Activated CD4-positive, alpha-beta T cell treated with anti-CD3 and anti-CD28 coated beads for 36 hours (primary cell): ENCODE data around the gene LRRC63. TPM values are rescaled to one million over a fixed set of nuclear protein-coding genes. Genes with fewer than 3 reads are reported as not detected.
"Not testable (repeated sequence)": the region's sequence is repeated elsewhere in the genome, so short reads cannot be mapped to it uniquely, and the experiment has no call there.

Source experiments
- ATAC-seq: fragments of 200-7000 bp; cut with Tn5 transposase; one replicate; pipeline ENCODE4 v1.10.0; 2021; ENCODE audit warnings: mild to moderate bottlenecking, moderate library complexity
- CTCF ChIA-PET: fragments of 350-600 bp; sonication (Branson Sonifier 250); formaldehyde crosslinking; loops from one replicate; lab custom pipeline; 2021; ENCODE audit warnings: antibody characterized with exemption; lab: Charles Lee
- POLR2A ChIA-PET: fragments of 350-600 bp; sonication (Branson Sonifier 250); formaldehyde crosslinking; loops from one replicate; lab custom pipeline; 2021; ENCODE audit warnings: antibody characterized with exemption, inconsistent platforms; lab: Charles Lee
- DNase-seq: peaks from one replicate; pipeline ENCODE4 v3.0.0-alpha.2; 2020
- H3K27ac Mint-ChIP-seq: one replicate; pipeline ENCODE4 v1.8.0; 2021; ENCODE audit warnings: mixed read lengths
- H3K27me3 Mint-ChIP-seq: one replicate; pipeline ENCODE4 v1.8.0; 2021; ENCODE audit warnings: mixed read lengths
- H3K36me3 Mint-ChIP-seq: one replicate; pipeline ENCODE4 v1.8.0; 2021; ENCODE audit warnings: low read depth, mixed read lengths
- H3K4me1 Mint-ChIP-seq: one replicate; pipeline ENCODE4 v1.8.0; 2021; ENCODE audit warnings: mixed read lengths
- H3K4me3 Mint-ChIP-seq: one replicate; pipeline ENCODE4 v1.8.0; 2021; ENCODE audit warnings: mild to moderate bottlenecking, moderate library complexity, mixed read lengths
- H3K9me3 Mint-ChIP-seq: one replicate; pipeline ENCODE4 v1.8.0; 2021; ENCODE audit warnings: low read depth, mixed read lengths
- intact Hi-C, 2 experiments: fragments of 100-400 bp; cut with DNase I in 1 of 2; cut with micrococcal nuclease in 1 of 2; formaldehyde crosslinking; loops; one replicate each; pipeline versions ENCODE4 v1.14.2 to v1.15.1; 2022 to 2024; cut with DNase I, micrococcal nuclease
- total RNA-seq, 2 experiments: library from RNA; stranded (reverse); gene quantifications; one replicate each; pipeline ENCODE4 v1.2.3, GENCODE V29; 2021

Gene LRRC63
- total RNA-seq = under 1 TPM; 0.50 to 0.67 TPM

GRCh38 chr13:46211483-46212351, at the start of gene LRRC63:
Gene LRRC63, plus strand, starts transcription at chr13:46211928. Its CDS starts 1,107 bp downstream, at chr13:46213035.
- intact Hi-C loops = loop anchor here (1.0 to 5.0 kb wide), 5 partner anchors 27 to 159 kb away; partner anchors contain the start of genes LCP1 (in 1 of the 2) and ZC3H13 (in 1 of the 2)
- Mint-ChIP-seq H3K27ac (peak within 1 kb of the TSS; percentile 88), H3K27me3 (no peaks in the 10 kb centered on the region), H3K4me1 (peaks cover 23% of the 10 kb centered on the region), H3K36me3 (no peaks in the 10 kb centered on the region), H3K4me3 (peak within 1 kb of the TSS; percentile 76), H3K9me3 (no peaks in the 10 kb centered on the region)
- DNase-seq (peak; percentile 90), ATAC-seq (peak; percentile 96)
- ChIA-PET CTCF (interaction anchor here (1.0 to 1.6 kb wide), 4 partner anchors 40 to 109 kb away, joined by 4 to 11 read pairs (median 4); no protein-coding TSS in a partner anchor), POLR2A (interaction anchor here (0.8 kb wide), 1 partner anchor 51 kb away, joined by 3 read pairs; no protein-coding TSS in a partner anchor)

- intact Hi-C loops, DNase-seq, H3K27me3 Mint-ChIP-seq, H3K9me3 Mint-ChIP-seq, POLR2A ChIA-PET, ATAC-seq, H3K4me3 Mint-ChIP-seq: not testable (repeated sequence)
- peak overlapping the region; percentile 42 for H3K27ac Mint-ChIP-seq
- CTCF ChIA-PET = interaction anchor here (4.8 to 6.5 kb wide), 2 partner anchors 13 to 23 kb away, joined by 46 to 54 read pairs; no protein-coding TSS in a partner anchor
- H3K36me3 Mint-ChIP-seq = peaks cover 70% of the 10 kb centered on the region
- H3K4me1 Mint-ChIP-seq = peaks cover 88% of the 10 kb centered on the region
These were observed 49.0 kb upstream of the LRRC63 start for GRCh38 chr13:46162741-46163140.

- peak overlapping the region; percentile 91 for H3K27ac Mint-ChIP-seq
- H3K27me3 Mint-ChIP-seq = no peaks in the 10 kb centered on the region
- CTCF ChIA-PET = interaction anchor here (0.6 to 2.1 kb wide), 8 partner anchors 8 to 157 kb away, joined by 3 to 13 read pairs (median 4); partner anchors contain the start of gene LCP1
- H3K4me1 Mint-ChIP-seq = peaks cover 88% of the 10 kb centered on the region
- peak overlapping the region; percentile 58 for H3K4me3 Mint-ChIP-seq
- H3K36me3 Mint-ChIP-seq = peaks cover 66% of the 10 kb centered on the region
- DNase-seq (no peak), ATAC-seq (no peak)
- no peaks in the 10 kb centered on the region for H3K9me3 Mint-ChIP-seq
- POLR2A ChIA-PET = interaction anchor here (1.3 to 1.8 kb wide), 2 partner anchors 9 to 14 kb away, joined by 5 to 8 read pairs; no protein-coding TSS in a partner anchor
- intact Hi-C loops = loop anchor here in 1 of 2 experiments (5.0 kb wide), 1 partner anchor 48 kb away; the partner anchor contains the start of gene LRRC63
These were observed 47.1 kb upstream of the LRRC63 start for GRCh38 chr13:46164661-46165060.

- ATAC-seq = peak; percentile 64
- Mint-ChIP-seq H3K36me3 (peaks cover 66% of the 10 kb centered on the region), H3K4me1 (peaks cover 88% of the 10 kb centered on the region), H3K4me3 (peak overlapping the region; percentile 59), H3K27me3 (no peaks in the 10 kb centered on the region), H3K9me3 (no peaks in the 10 kb centered on the region), H3K27ac (peak overlapping the region; percentile 92)
- ChIA-PET POLR2A (interaction anchor here (0.6 to 1.8 kb wide), 6 partner anchors 8 to 176 kb away, joined by 3 to 8 read pairs (median 4); partner anchors contain the start of gene LCP1), CTCF (interaction anchor here (0.7 to 2.1 kb wide), 7 partner anchors 9 to 170 kb away, joined by 3 to 13 read pairs (median 3); partner anchors contain the start of gene LCP1)
- DNase-seq = peak; percentile 66
- intact Hi-C loops = loop anchor here in 1 of 2 experiments (5.0 kb wide), 1 partner anchor 47 kb away; the partner anchor contains the start of gene LRRC63
These were observed 46.1 kb upstream of the LRRC63 start for GRCh38 chr13:46165485-46166223.

- H3K27me3 Mint-ChIP-seq = no peaks in the 10 kb centered on the region
- peaks cover 68% of the 10 kb centered on the region for H3K36me3 Mint-ChIP-seq
- ATAC-seq (peak; percentile 17), DNase-seq (no peak)
- H3K4me3 Mint-ChIP-seq = peak overlapping the region; percentile 59
- ChIA-PET POLR2A (no interaction called here), CTCF (interaction anchor here (1.5 to 2.9 kb wide), 4 partner anchors 10 to 123 kb away, joined by 4 to 17 read pairs (median 10); no protein-coding TSS in a partner anchor)
- peaks cover 89% of the 10 kb centered on the region for H3K4me1 Mint-ChIP-seq
- no peaks in the 10 kb centered on the region for H3K9me3 Mint-ChIP-seq
- peak overlapping the region; percentile 92 for H3K27ac Mint-ChIP-seq
- intact Hi-C loops = loop anchor here in 1 of 2 experiments (5.0 kb wide), 1 partner anchor 46 kb away; the partner anchor contains the start of gene LRRC63
These were observed 45.5 kb upstream of the LRRC63 start for GRCh38 chr13:46166224-46166584.

GRCh38 chr13:46166947-46167610, 44.6 kb upstream of the LRRC63 start:
- Mint-ChIP-seq H3K27me3 (no peaks in the 10 kb centered on the region), H3K36me3 (peaks cover 67% of the 10 kb centered on the region)
- CTCF ChIA-PET = interaction anchor here (0.8 to 6.2 kb wide), 10 partner anchors 8 to 293 kb away, joined by 3 to 57 read pairs (median 6); no protein-coding TSS in a partner anchor

GRCh38 chr13:46168341-46168740, 43.4 kb upstream of the LRRC63 start:
- intact Hi-C loops = loop anchor here (1.0 to 5.0 kb wide), 3 partner anchors 11 to 128 kb away; partner anchors contain the start of gene LRRC63 (in 1 of the 2)
- DNase-seq = peak; percentile 82
- CTCF ChIA-PET = interaction anchor here (0.6 to 6.2 kb wide), 18 partner anchors 8 to 162 kb away, joined by 3 to 57 read pairs (median 4); partner anchors contain the start of gene LCP1

More at GRCh38 chr13:46166947-46167610, 44.6 kb upstream of the LRRC63 start:
- ATAC-seq (no peak), DNase-seq (no peak)
- POLR2A ChIA-PET = interaction anchor here (0.6 to 3.0 kb wide), 4 partner anchors 9 to 38 kb away, joined by 3 to 25 read pairs (median 9); no protein-coding TSS in a partner anchor
- intact Hi-C loops = loop anchor here in 1 of 2 experiments (5.0 kb wide), 1 partner anchor 45 kb away; the partner anchor contains the start of gene LRRC63
- Mint-ChIP-seq H3K4me1 (peaks cover 90% of the 10 kb centered on the region), H3K27ac (peak overlapping the region; percentile 85), H3K9me3 (no peaks in the 10 kb centered on the region), H3K4me3 (peak overlapping the region; percentile 67)

GRCh38 chr13:46168783-46169182, 42.9 kb upstream of the LRRC63 start:
- intact Hi-C loops = loop anchor here (1.0 to 5.0 kb wide), 3 partner anchors 11 to 128 kb away; partner anchors contain the start of gene LRRC63 (in 1 of the 2)
- peaks cover 98% of the 10 kb centered on the region for H3K4me1 Mint-ChIP-seq
- CTCF ChIA-PET = interaction anchor here (0.5 to 6.2 kb wide), 17 partner anchors 8 to 163 kb away, joined by 3 to 57 read pairs (median 4); partner anchors contain the start of gene LCP1
- no peak for DNase-seq
- no peaks in the 10 kb centered on the region for H3K9me3 Mint-ChIP-seq
- H3K27ac Mint-ChIP-seq = peak overlapping the region; percentile 85
- no peaks in the 10 kb centered on the region for H3K27me3 Mint-ChIP-seq
- ATAC-seq = peak; percentile 53
- POLR2A ChIA-PET = interaction anchor here (0.5 to 3.0 kb wide), 6 partner anchors 7 to 835 kb away, joined by 3 to 25 read pairs (median 6); partner anchors contain the start of gene LCP1
- peak overlapping the region; percentile 67 for H3K4me3 Mint-ChIP-seq
- H3K36me3 Mint-ChIP-seq = peaks cover 77% of the 10 kb centered on the region

More at GRCh38 chr13:46168341-46168740, 43.4 kb upstream of the LRRC63 start:
- Mint-ChIP-seq H3K27ac (peak overlapping the region; percentile 85), H3K27me3 (no peaks in the 10 kb centered on the region), H3K9me3 (no peaks in the 10 kb centered on the region), H3K4me3 (peak overlapping the region; percentile 67), H3K36me3 (peaks cover 74% of the 10 kb centered on the region), H3K4me1 (peaks cover 95% of the 10 kb centered on the region)
- peak; percentile 59 for ATAC-seq
- POLR2A ChIA-PET = interaction anchor here (0.9 to 3.0 kb wide), 5 partner anchors 8 to 153 kb away, joined by 4 to 25 read pairs (median 7); partner anchors contain the start of gene LCP1

GRCh38 chr13:46169758-46170157, 42.0 kb upstream of the LRRC63 start:
- no peak for DNase-seq
- Mint-ChIP-seq H3K4me1 (peaks cover 96% of the 10 kb centered on the region), H3K36me3 (peaks cover 73% of the 10 kb centered on the region), H3K27me3 (no peaks in the 10 kb centered on the region), H3K4me3 (peak overlapping the region; percentile 67), H3K27ac (peak overlapping the region; percentile 85), H3K9me3 (no peaks in the 10 kb centered on the region)
- CTCF ChIA-PET = interaction anchor here (0.9 to 6.2 kb wide), 6 partner anchors 9 to 120 kb away, joined by 3 to 57 read pairs (median 4); partner anchors contain the start of genes LCP1 and ZC3H13
- POLR2A ChIA-PET = interaction anchor here (1.1 to 1.3 kb wide), 2 partner anchors 9 to 13 kb away, joined by 3 read pairs; no protein-coding TSS in a partner anchor
- no peak for ATAC-seq
- intact Hi-C loops = loop anchor here (2.0 to 10.0 kb wide), 3 partner anchors 43 to 835 kb away; partner anchors contain the start of gene LRRC63 (in 1 of the 2)
